Natural killer cell (primary cell): ENCODE data around the gene RELN. TPM values are rescaled to one million over a fixed set of nuclear protein-coding genes. Genes with fewer than 3 reads are reported as not detected.

ENCODE experiments used
- ATAC-seq, 3 donors: fragments of 150-1000 bp in 2 of 3; fragments of 200-7000 bp in 1 of 3; cut with Tn5 transposase; 1 replicate in 1 of 3; 2 replicates in 2 of 3; pipeline ENCODE4 v1.10.0; 2021; ENCODE audit warnings: mild to moderate bottlenecking in 2 of 3, moderate library complexity in 2 of 3
- DNase-seq, 2 donors: peaks; one replicate each; pipeline versions ENCODE4 v3.0.0 to v3.0.0-alpha.2; 2013 to 2021; ENCODE audit warnings: mixed read lengths in 1 of 2
- H3K27ac ChIP-seq: one replicate; pipeline ENCODE4 v1.5.1; 2013; ENCODE audit warnings: mild to moderate bottlenecking, low read length
- H3K27me3 ChIP-seq: one replicate; pipeline ENCODE4 v1.6.1; 2013; ENCODE audit warnings: low read length; ENCODE audit not compliant: control insufficient read depth, insufficient read depth
- H3K36me3 ChIP-seq: one replicate; pipeline ENCODE4 v1.6.1; 2013; ENCODE audit warnings: low read length; ENCODE audit not compliant: control insufficient read depth, insufficient read depth
- H3K4me1 ChIP-seq: one replicate; pipeline ENCODE4 v1.6.1; 2013; ENCODE audit warnings: low read length; ENCODE audit not compliant: control insufficient read depth, insufficient read depth
- H3K4me3 ChIP-seq: one replicate; pipeline ENCODE4 v1.5.1; 2013; ENCODE audit warnings: low read length
- H3K9me3 ChIP-seq: one replicate; pipeline ENCODE4 v1.6.1; 2013; ENCODE audit warnings: low read length; ENCODE audit not compliant: control insufficient read depth, insufficient read depth
- H3K27ac Mint-ChIP-seq, 2 donors: one replicate each; pipeline ENCODE4 v1.8.0; 2022; ENCODE audit warnings: mild to moderate bottlenecking in 2 of 2, mixed read lengths in 2 of 2, moderate library complexity in 1 of 2
- H3K27me3 Mint-ChIP-seq, 2 donors: one replicate each; pipeline ENCODE4 v1.8.0; 2022; ENCODE audit warnings: low read depth in 2 of 2, mixed read lengths in 2 of 2
- H3K36me3 Mint-ChIP-seq: one replicate; pipeline ENCODE4 v1.8.0; 2022; ENCODE audit warnings: mixed read lengths
- H3K4me1 Mint-ChIP-seq, 2 donors: one replicate each; pipeline ENCODE4 v1.8.0; 2022; ENCODE audit warnings: mixed read lengths in 2 of 2
- H3K4me3 Mint-ChIP-seq: one replicate; pipeline ENCODE4 v1.8.0; 2022; ENCODE audit warnings: mild to moderate bottlenecking, moderate library complexity, mixed read lengths
- H3K9me3 Mint-ChIP-seq, 2 donors: one replicate each; pipeline ENCODE4 v1.8.0; 2022; ENCODE audit warnings: mixed read lengths in 2 of 2
- WGBS: methylation state at CpG from one replicate; pipeline ENCODE4 v1.1.7; 2013; ENCODE audit warnings: missing lambda C conversion rate; ENCODE audit not compliant: insufficient coverage; 5-methylcytosine and 5-hydroxymethylcytosine counted together
- intact Hi-C: fragments of 100-400 bp; cut with micrococcal nuclease; formaldehyde crosslinking; loops from one replicate; pipeline ENCODE4 v1.14.2; 2022
- total RNA-seq, 4 donors: library from RNA; stranded (reverse); fragments of 120-200 nt in 1 of 4; gene quantifications; one replicate each; pipeline versions ENCODE4 v1.2.3 to v1.2.4, GENCODE V29; 2013 to 2022
- TF ChIP-seq, protein P1 (sequence below): fragments of 200-600 bp; IDR thresholded peaks from one replicate; pipeline ENCODE4 v1.8.0; 2022; ENCODE audit warnings: antibody characterized with exemption

Gene RELN
- total RNA-seq, 3 donors from 2014 or later (not counting 1 experiment from before 2014, with no cell fraction given): not detected

DNA sequence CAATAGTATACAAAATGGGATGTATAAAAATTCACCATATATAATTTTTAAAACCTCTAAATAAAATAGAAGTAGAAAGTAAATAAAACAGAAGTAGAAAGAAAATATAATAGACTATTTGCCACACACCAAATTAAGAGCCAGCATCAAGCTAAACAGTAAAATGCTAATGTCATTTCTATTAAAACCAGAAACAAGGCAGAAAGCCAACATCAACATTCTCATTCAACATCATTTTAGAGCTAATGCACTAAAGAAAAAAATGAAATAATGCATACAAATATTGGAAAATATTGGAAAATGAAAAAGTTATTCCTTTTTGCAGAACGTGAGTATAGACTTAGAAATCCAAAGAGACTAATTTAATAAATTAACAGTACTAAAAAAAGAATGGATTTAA is 23.4 kb upstream of the RELN start:
- Histone ChIP-seq H3K27ac (no peak overlapping the region), H3K4me3 (no peak overlapping the region), H3K4me1 (no peaks in the 10 kb centered on the region), H3K9me3 (no peaks in the 10 kb centered on the region), H3K36me3 (no peaks in the 10 kb centered on the region), H3K27me3 (no peaks in the 10 kb centered on the region)
- no peak overlapping the region for H3K27ac Mint-ChIP-seq
- intact Hi-C loops: no loop called here
- H3K36me3 Mint-ChIP-seq: no peaks in the 10 kb centered on the region
- no peaks in the 10 kb centered on the region for H3K4me1 Mint-ChIP-seq
- DNase-seq (no peak), ATAC-seq (no peak)
- H3K4me3 Mint-ChIP-seq: no peak overlapping the region
- H3K9me3 Mint-ChIP-seq: peaks cover 0 to 3% of the 10 kb centered on the region in 2 donors
- no CpG with 5 or more reads among the region's 1 CpG for WGBS
- TF ChIP-seq, protein P1, sequence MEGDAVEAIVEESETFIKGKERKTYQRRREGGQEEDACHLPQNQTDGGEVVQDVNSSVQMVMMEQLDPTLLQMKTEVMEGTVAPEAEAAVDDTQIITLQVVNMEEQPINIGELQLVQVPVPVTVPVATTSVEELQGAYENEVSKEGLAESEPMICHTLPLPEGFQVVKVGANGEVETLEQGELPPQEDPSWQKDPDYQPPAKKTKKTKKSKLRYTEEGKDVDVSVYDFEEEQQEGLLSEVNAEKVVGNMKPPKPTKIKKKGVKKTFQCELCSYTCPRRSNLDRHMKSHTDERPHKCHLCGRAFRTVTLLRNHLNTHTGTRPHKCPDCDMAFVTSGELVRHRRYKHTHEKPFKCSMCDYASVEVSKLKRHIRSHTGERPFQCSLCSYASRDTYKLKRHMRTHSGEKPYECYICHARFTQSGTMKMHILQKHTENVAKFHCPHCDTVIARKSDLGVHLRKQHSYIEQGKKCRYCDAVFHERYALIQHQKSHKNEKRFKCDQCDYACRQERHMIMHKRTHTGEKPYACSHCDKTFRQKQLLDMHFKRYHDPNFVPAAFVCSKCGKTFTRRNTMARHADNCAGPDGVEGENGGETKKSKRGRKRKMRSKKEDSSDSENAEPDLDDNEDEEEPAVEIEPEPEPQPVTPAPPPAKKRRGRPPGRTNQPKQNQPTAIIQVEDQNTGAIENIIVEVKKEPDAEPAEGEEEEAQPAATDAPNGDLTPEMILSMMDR: no peak
- H3K27me3 Mint-ChIP-seq: peaks cover 0 to 3% of the 10 kb centered on the region in 2 donors

DNA sequence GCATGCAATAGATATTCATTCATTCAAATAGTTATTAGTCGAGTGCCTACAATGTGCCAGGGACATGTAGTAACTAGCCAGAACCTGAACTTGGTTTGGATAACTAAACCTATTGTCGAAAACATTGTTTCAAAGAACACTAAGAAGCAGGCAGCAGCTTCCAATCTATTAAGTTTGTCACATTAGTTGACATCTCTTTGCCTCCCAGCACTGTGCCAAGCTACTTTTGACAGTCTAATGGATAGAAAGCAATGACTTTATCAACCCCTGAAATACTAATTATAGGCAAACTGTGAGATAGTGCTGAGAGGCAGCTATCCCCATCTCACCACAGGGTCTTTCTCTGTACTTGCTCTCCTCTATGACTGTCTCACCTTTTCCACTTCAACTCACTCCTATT is 22.4 kb upstream of the RELN start:
- H3K4me1 ChIP-seq: no peaks in the 10 kb centered on the region
- DNase-seq: no peak
- H3K27me3 ChIP-seq: no peaks in the 10 kb centered on the region
- WGBS: 92% methylated on average over 2 of the region's 2 CpGs
- peaks cover 0 to 3% of the 10 kb centered on the region in 2 donors for H3K27me3 Mint-ChIP-seq
- H3K27ac Mint-ChIP-seq: no peak overlapping the region
- TF ChIP-seq, protein P1: no peak
- no peak overlapping the region for H3K4me3 ChIP-seq
- H3K9me3 Mint-ChIP-seq: peaks cover 0 to 3% of the 10 kb centered on the region in 2 donors
- H3K4me1 Mint-ChIP-seq: no peaks in the 10 kb centered on the region
- no peak for ATAC-seq
- no peak overlapping the region for H3K27ac ChIP-seq
- no peaks in the 10 kb centered on the region for H3K9me3 ChIP-seq
- no peaks in the 10 kb centered on the region for H3K36me3 Mint-ChIP-seq
- intact Hi-C loops: no loop called here
- H3K4me3 Mint-ChIP-seq: no peak overlapping the region
- H3K36me3 ChIP-seq: no peaks in the 10 kb centered on the region

DNA sequence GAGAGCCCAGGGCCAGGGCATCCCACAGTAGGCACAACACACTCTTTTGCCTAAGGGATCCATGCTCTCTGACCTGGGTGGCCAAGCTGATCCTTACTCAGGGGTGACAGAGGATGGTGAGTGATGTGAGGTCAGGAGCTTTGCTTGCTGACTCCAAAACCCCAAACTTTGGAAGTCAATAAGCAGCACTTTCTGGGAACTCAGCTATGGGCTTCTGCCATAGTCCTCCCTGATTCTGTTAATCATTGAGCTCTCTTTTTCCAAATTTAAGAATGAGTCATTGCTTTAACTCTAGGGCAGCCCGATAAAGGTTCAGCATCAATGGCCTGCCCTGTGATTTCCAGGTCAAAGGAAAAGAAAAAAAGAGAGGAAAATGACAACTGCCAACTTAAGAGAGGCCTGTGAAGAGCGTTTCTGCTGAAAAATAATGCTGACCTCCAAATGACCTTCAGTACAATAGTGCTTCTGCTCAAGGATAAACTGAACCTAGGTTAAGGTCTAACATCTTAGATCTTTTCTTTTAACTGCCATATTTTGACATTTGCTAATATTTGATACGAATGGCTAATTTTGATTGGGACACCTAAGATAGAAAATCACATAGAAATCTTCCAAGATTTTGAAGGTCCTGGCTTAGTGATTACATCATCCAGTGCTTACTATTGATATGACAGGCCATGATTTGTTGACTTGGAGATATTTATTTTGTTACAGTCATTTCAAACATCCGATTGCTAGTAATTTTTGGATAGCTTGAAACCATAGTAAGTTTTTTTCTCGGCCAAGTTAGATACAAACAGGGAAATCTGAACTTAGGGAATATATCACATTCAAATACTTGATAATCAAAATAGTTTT is 20.8 kb upstream of the RELN start:
- Histone ChIP-seq H3K27ac (no peak overlapping the region), H3K4me3 (no peak overlapping the region), H3K4me1 (no peaks in the 10 kb centered on the region), H3K9me3 (no peaks in the 10 kb centered on the region), H3K36me3 (no peaks in the 10 kb centered on the region), H3K27me3 (no peaks in the 10 kb centered on the region)
- Mint-ChIP-seq H3K4me3 (no peak overlapping the region), H3K36me3 (no peaks in the 10 kb centered on the region), H3K9me3 (peaks cover 0 to 3% of the 10 kb centered on the region in 2 donors), H3K27ac (no peak overlapping the region), H3K27me3 (peaks cover 0 to 2% of the 10 kb centered on the region in 2 donors), H3K4me1 (no peaks in the 10 kb centered on the region)
- no peak for DNase-seq
- TF ChIP-seq, protein P1: no peak
- 89% methylated on average over 4 of the region's 5 CpGs for WGBS
- intact Hi-C loops: no loop called here
- ATAC-seq: no peak
